ENCODE results near the gene FXR2.

GRCh38 chr17:7627250-7628121 lies 12.8 kb upstream of the FXR2 start, which contains the start of gene SAT2:
- TF ChIP-seq, protein P1, sequence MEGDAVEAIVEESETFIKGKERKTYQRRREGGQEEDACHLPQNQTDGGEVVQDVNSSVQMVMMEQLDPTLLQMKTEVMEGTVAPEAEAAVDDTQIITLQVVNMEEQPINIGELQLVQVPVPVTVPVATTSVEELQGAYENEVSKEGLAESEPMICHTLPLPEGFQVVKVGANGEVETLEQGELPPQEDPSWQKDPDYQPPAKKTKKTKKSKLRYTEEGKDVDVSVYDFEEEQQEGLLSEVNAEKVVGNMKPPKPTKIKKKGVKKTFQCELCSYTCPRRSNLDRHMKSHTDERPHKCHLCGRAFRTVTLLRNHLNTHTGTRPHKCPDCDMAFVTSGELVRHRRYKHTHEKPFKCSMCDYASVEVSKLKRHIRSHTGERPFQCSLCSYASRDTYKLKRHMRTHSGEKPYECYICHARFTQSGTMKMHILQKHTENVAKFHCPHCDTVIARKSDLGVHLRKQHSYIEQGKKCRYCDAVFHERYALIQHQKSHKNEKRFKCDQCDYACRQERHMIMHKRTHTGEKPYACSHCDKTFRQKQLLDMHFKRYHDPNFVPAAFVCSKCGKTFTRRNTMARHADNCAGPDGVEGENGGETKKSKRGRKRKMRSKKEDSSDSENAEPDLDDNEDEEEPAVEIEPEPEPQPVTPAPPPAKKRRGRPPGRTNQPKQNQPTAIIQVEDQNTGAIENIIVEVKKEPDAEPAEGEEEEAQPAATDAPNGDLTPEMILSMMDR (IDR thresholded peaks at IDR 0.05): no peak
- TF ChIP-seq POLR2AphosphoS5 (IDR thresholded peaks at IDR 0.05): peak; percentile 75 to 90 (median 86)

Data from transverse colon (tissue), 4 donors.